ENCODE measurements around the gene UPF2. TPM values are rescaled to one million over a fixed set of nuclear protein-coding genes. Genes with fewer than 3 reads are reported as not detected.

UPF2 gene
- total RNA-seq, 4 donors from 2014 or later: 16.1 to 25.2 (median 19.3) TPM

- no peak for TF ChIP-seq CTCF (IDR thresholded peaks at IDR 0.05)
- no peak for ATAC-seq (ENCODE audit: low FRiP score)
- DNase-seq (ENCODE audit: low spot score): no peak
Measured at GRCh38 chr10:11880151-11881029, 162.2 kb downstream of the UPF2 start.

GRCh38 chr10:11879387-11880094, 163.1 kb downstream of the UPF2 start:
- DNase-seq (ENCODE audit: low spot score) (no peak), ATAC-seq (ENCODE audit: low FRiP score) (no peak)
- TF ChIP-seq CTCF (IDR thresholded peaks at IDR 0.05): no peak

- no peak for TF ChIP-seq CTCF (IDR thresholded peaks at IDR 0.05)
Measured at GRCh38 chr10:11878776-11879175, 163.8 kb downstream of the UPF2 start.

GRCh38 chr10:11877591-11877905, 165.1 kb downstream of the UPF2 start:
- DNase-seq (ENCODE audit: low spot score) (no peak), ATAC-seq (ENCODE audit: low FRiP score) (no peak)
- no peak for TF ChIP-seq CTCF (IDR thresholded peaks at IDR 0.05)

More at GRCh38 chr10:11878776-11879175, 163.8 kb downstream of the UPF2 start:
- no peak for DNase-seq (ENCODE audit: low spot score)
- ATAC-seq (ENCODE audit: low FRiP score): no peak

GRCh38 chr10:11876805-11877590, 165.6 kb downstream of the UPF2 start:
- ATAC-seq (ENCODE audit: low FRiP score) (no peak), DNase-seq (ENCODE audit: low spot score) (no peak)
- TF ChIP-seq CTCF (IDR thresholded peaks at IDR 0.05): no peak

GRCh38 chr10:11876324-11876723, 166.3 kb downstream of the UPF2 start:
- ATAC-seq (ENCODE audit: low FRiP score): no peak
- no peak for DNase-seq (ENCODE audit: low spot score)
- TF ChIP-seq CTCF (IDR thresholded peaks at IDR 0.05): no peak
